NB4 (cell line): ENCODE data around the gene TMEM168.
A peak's percentile ranks its signal among the peaks of the same experiment; 100 is the strongest.
"Not testable (repeated sequence)": the region's sequence is repeated elsewhere in the genome, so short reads cannot be mapped to it uniquely, and the experiment has no call there.

Experiments used
- DNase-seq: peaks from one replicate; pipeline ENCODE4 v3.0.0; 2010; ENCODE audit warnings: low read depth
- H3K4me3 ChIP-seq: one replicate; pipeline ENCODE4 v1.5.1; 2011; ENCODE audit warnings: mild to moderate bottlenecking, low read depth, low read length, moderate library complexity
- CTCF ChIP-seq: IDR thresholded peaks from one replicate; pipeline ENCODE4 v1.5.1; 2012; ENCODE audit warnings: low read depth, low read length
- MAX ChIP-seq: IDR thresholded peaks from 2 replicates; pipeline ENCODE4 v1.6.1; 2011; ENCODE audit warnings: low read depth, low read length
- MYC ChIP-seq: IDR thresholded peaks from 2 replicates; pipeline ENCODE4 v1.6.1; 2011; ENCODE audit warnings: low read depth, low read length
- POLR2A ChIP-seq: IDR thresholded peaks from 2 replicates; pipeline ENCODE4 v1.6.1; 2011; ENCODE audit warnings: mild to moderate bottlenecking; ENCODE audit not compliant: insufficient read length; ENCODE audit errors: extremely low read depth

TMEM168 gene

GRCh38 chr7:112798274-112799159 is 8.3 kb upstream of the TMEM168 start:
- no peak overlapping the region for H3K4me3 ChIP-seq
- no peak for TF ChIP-seq MAX
- TF ChIP-seq MYC = no peak
- no peak for TF ChIP-seq POLR2A
- TF ChIP-seq CTCF = no peak
- DNase-seq = peak; percentile 16

GRCh38 chr7:112796552-112796951 is 6.4 kb upstream of the TMEM168 start:
- not testable (repeated sequence) for H3K4me3 ChIP-seq, DNase-seq

GRCh38 chr7:112792441-112792840 is 2.2 kb upstream of the TMEM168 start:
- no peak overlapping the region for H3K4me3 ChIP-seq
- no peak for TF ChIP-seq MYC
- DNase-seq = no peak

GRCh38 chr7:112791465-112792168 is 1.4 kb upstream of the TMEM168 start:
- DNase-seq = no peak
- no peak for TF ChIP-seq MYC
- TF ChIP-seq MAX = no peak
- no peak for TF ChIP-seq CTCF
- TF ChIP-seq POLR2A = no peak
- no peak overlapping the region for H3K4me3 ChIP-seq

- DNase-seq = peak; percentile 74
- TF ChIP-seq MYC = no peak
- TF ChIP-seq MAX = no peak
- TF ChIP-seq POLR2A = no peak
- no peak for TF ChIP-seq CTCF
- H3K4me3 ChIP-seq = peak overlapping the region; percentile 93
Observed at GRCh38 chr7:112790586-112791003, 402 bp upstream of the TMEM168 start.

- H3K4me3 ChIP-seq = peak overlapping the region; percentile 93
- TF ChIP-seq CTCF (no peak), MAX (no peak), POLR2A (no peak), MYC (no peak)
- no peak for DNase-seq
Observed at GRCh38 chr7:112789453-112789816, 758 bp downstream of the TMEM168 start.
